NT2/D1 (cell line): ENCODE results near the gene ATXN7.

Source experiments
- DNase-seq: peaks from one replicate; pipeline ENCODE4 v3.0.0-alpha.2; 2011; ENCODE audit warnings: low read depth, low spot score
- H3K27me3 ChIP-seq: 2 replicates; pipeline ENCODE4 v1.6.0; 2011; ENCODE audit warnings: mild to moderate bottlenecking; ENCODE audit not compliant: insufficient read length, insufficient read depth
- H3K36me3 ChIP-seq: 2 replicates; pipeline ENCODE4 v1.6.1; 2011; ENCODE audit warnings: mild to moderate bottlenecking, low read length, mixed read lengths; ENCODE audit not compliant: insufficient read depth, insufficient read length
- H3K4me1 ChIP-seq: 2 replicates; pipeline ENCODE4 v1.5.1; 2011; ENCODE audit not compliant: insufficient read depth, insufficient read length
- H3K4me3 ChIP-seq: 2 replicates; pipeline ENCODE4 v1.5.1; 2011; ENCODE audit warnings: low read depth; ENCODE audit not compliant: insufficient read length
- H3K9ac ChIP-seq: 2 replicates; pipeline ENCODE4 v1.6.0; 2011; ENCODE audit warnings: low read depth; ENCODE audit not compliant: insufficient read length
- H3K9me3 ChIP-seq: 2 replicates; pipeline ENCODE4 v1.5.1; 2011; ENCODE audit warnings: mild to moderate bottlenecking, low read length; ENCODE audit not compliant: insufficient read depth
- SUZ12 ChIP-seq: IDR thresholded peaks from 2 replicates; pipeline ENCODE4 v1.6.1; 2011; ENCODE audit not compliant: insufficient read length, insufficient read depth; ENCODE audit errors: extremely low read depth
- YY1 ChIP-seq: IDR thresholded peaks from 2 replicates; pipeline ENCODE4 v1.6.1; 2011; ENCODE audit not compliant: insufficient read length, insufficient read depth
- ZNF274 ChIP-seq: IDR thresholded peaks from 2 replicates; pipeline ENCODE4 v1.6.1; 2011; ENCODE audit warnings: mild to moderate bottlenecking, low read depth, low read length

The ATXN7 gene

GRCh38 chr3:63920001-63920400 lies 56.3 kb downstream of the ATXN7 start:
- H3K4me3 ChIP-seq: no peak overlapping the region
- no peaks in the 10 kb centered on the region for H3K27me3 ChIP-seq
- no peak overlapping the region for H3K9ac ChIP-seq
- DNase-seq: no peak
- H3K9me3 ChIP-seq: no peaks in the 10 kb centered on the region
- no peaks in the 10 kb centered on the region for H3K4me1 ChIP-seq
- peaks cover 84% of the 10 kb centered on the region for H3K36me3 ChIP-seq
- TF ChIP-seq ZNF274: no peak
- TF ChIP-seq YY1: no peak
- TF ChIP-seq SUZ12: no peak

GRCh38 chr3:63921741-63922482 lies 58.2 kb downstream of the ATXN7 start:
- Histone ChIP-seq H3K36me3 (peaks cover 81% of the 10 kb centered on the region), H3K4me1 (no peaks in the 10 kb centered on the region), H3K9me3 (no peaks in the 10 kb centered on the region), H3K4me3 (no peak overlapping the region), H3K9ac (no peak overlapping the region), H3K27me3 (no peaks in the 10 kb centered on the region)
- no peak for TF ChIP-seq ZNF274
- TF ChIP-seq YY1: no peak
- no peak for TF ChIP-seq SUZ12
- no peak for DNase-seq

- Histone ChIP-seq H3K9me3 (no peaks in the 10 kb centered on the region), H3K36me3 (peaks cover 74% of the 10 kb centered on the region), H3K4me1 (no peaks in the 10 kb centered on the region), H3K27me3 (no peaks in the 10 kb centered on the region), H3K9ac (no peak overlapping the region), H3K4me3 (no peak overlapping the region)
- no peak for DNase-seq
- no peak for TF ChIP-seq SUZ12
- TF ChIP-seq YY1: no peak
These were observed 59.0 kb downstream of the ATXN7 start for GRCh38 chr3:63922491-63923199.

GRCh38 chr3:63926309-63926708 lies 62.6 kb downstream of the ATXN7 start:
- H3K27me3 ChIP-seq: no peaks in the 10 kb centered on the region
- DNase-seq: no peak
- peaks cover 48% of the 10 kb centered on the region for H3K36me3 ChIP-seq
- no peak overlapping the region for H3K4me3 ChIP-seq
- no peaks in the 10 kb centered on the region for H3K4me1 ChIP-seq
- H3K9ac ChIP-seq: no peak overlapping the region
- no peaks in the 10 kb centered on the region for H3K9me3 ChIP-seq
- no peak for TF ChIP-seq ZNF274

GRCh38 chr3:63927422-63928280 lies 64.0 kb downstream of the ATXN7 start:
- Histone ChIP-seq H3K4me3 (no peak overlapping the region), H3K27me3 (no peaks in the 10 kb centered on the region), H3K36me3 (peaks cover 40% of the 10 kb centered on the region), H3K9me3 (no peaks in the 10 kb centered on the region), H3K9ac (no peak overlapping the region), H3K4me1 (no peaks in the 10 kb centered on the region)
- DNase-seq: no peak
- TF ChIP-seq ZNF274 (no peak), SUZ12 (no peak), YY1 (no peak)

- H3K27me3 ChIP-seq: no peaks in the 10 kb centered on the region
- H3K9ac ChIP-seq: no peak overlapping the region
- TF ChIP-seq ZNF274 (no peak), YY1 (no peak), SUZ12 (no peak)
- H3K36me3 ChIP-seq: peaks cover 15% of the 10 kb centered on the region
- no peaks in the 10 kb centered on the region for H3K4me1 ChIP-seq
- DNase-seq: no peak
- no peak overlapping the region for H3K4me3 ChIP-seq
- H3K9me3 ChIP-seq: no peaks in the 10 kb centered on the region
These were observed 67.6 kb downstream of the ATXN7 start for GRCh38 chr3:63931290-63931689.

- H3K4me3 ChIP-seq: no peak overlapping the region
- H3K36me3 ChIP-seq: peaks cover 11% of the 10 kb centered on the region
- no peaks in the 10 kb centered on the region for H3K27me3 ChIP-seq
- no peaks in the 10 kb centered on the region for H3K4me1 ChIP-seq
- H3K9ac ChIP-seq: no peak overlapping the region
- TF ChIP-seq YY1 (no peak), SUZ12 (no peak), ZNF274 (no peak)
- no peaks in the 10 kb centered on the region for H3K9me3 ChIP-seq
- DNase-seq: no peak
These were observed 69.0 kb downstream of the ATXN7 start for GRCh38 chr3:63932509-63933212.
